GM12878 (cell line): ENCODE measurements around the gene TBL1XR1. TPM values are rescaled to one million over a fixed set of nuclear protein-coding genes. Genes with fewer than 3 reads are reported as not detected.

Experiments used
- CTCF ChIP-seq, 3 experiments: IDR thresholded peaks in 2 of 3; conservative IDR thresholded peaks in 1 of 3; 2 replicates each; pipeline ENCODE4 v1.5.1; 2011; ENCODE audit warnings: low read depth in 3 of 3, low read length in 3 of 3, mild to moderate bottlenecking in 3 of 3, control low read depth in 2 of 3, moderate library complexity in 2 of 3, inconsistent platforms in 1 of 3, mixed read lengths in 1 of 3; ENCODE audit not compliant: control insufficient read depth in 2 of 3, insufficient read depth in 1 of 3; ENCODE audit errors: extremely low read depth in 1 of 3
- NFIC ChIP-seq: IDR thresholded peaks from 2 replicates; pipeline ENCODE4 v1.6.1; 2012; ENCODE audit warnings: low read depth, mild to moderate bottlenecking, inconsistent platforms, low read length, moderate library complexity
- NRF1 ChIP-seq: conservative IDR thresholded peaks from 2 replicates; pipeline ENCODE4 v1.6.1; 2011; ENCODE audit warnings: mild to moderate bottlenecking, low read depth, low read length, improper control_type of control experiment
- RB1 ChIP-seq: fragments of 450-650 bp; formaldehyde crosslinking; IDR thresholded peaks from 2 replicates; pipeline ENCODE4 v1.6.1; 2017; ENCODE audit warnings: mild to moderate bottlenecking, borderline replicate concordance
- ZBTB11 ChIP-seq: fragments of 450-650 bp; formaldehyde crosslinking; IDR thresholded peaks from 2 replicates; pipeline ENCODE4 v1.5.0; 2022; ENCODE audit warnings: mild to moderate bottlenecking, missing genetic modification characterization
- polyA plus RNA-seq, 11 experiments: library from polyadenylated mRNA; depleted of rRNA in 4 of 11; unstranded in 6 of 11; stranded (reverse) in 5 of 11; fragments of >200 nt; fragmentation: Nextera tagmentation in 4 of 11; fragmentation: Illumina TruSeq in 1 of 11; extraction: Ambion mirVana in 4 of 11; extraction: Trizol in 1 of 11; gene quantifications; 1 replicate in 1 of 11; 2 replicates in 10 of 11; pipeline versions ENCODE4 v1.2.1 to v1.2.3, GENCODE V29; 2011 to 2016; ENCODE audit warnings: inconsistent platforms in 2 of 11, missing spikeins in 2 of 11, low read depth in 1 of 11
- total RNA-seq, 4 experiments: library from RNA; depleted of rRNA in 3 of 4; stranded (reverse); fragments of >200 nt in 3 of 4; fragmentation: Illumina TruSeq in 1 of 4; extraction: Trizol in 1 of 4; gene quantifications; 2 replicates each; pipeline versions ENCODE4 v1.2.1 to v1.2.3, GENCODE V29; 2013 to 2021

TBL1XR1 gene
- total and polyA plus RNA-seq, 10 of the 15 experiments (the other 5 are each of a cell fraction or from before 2014, with no cell fraction given), result 13.0 to 115 (median 60.4) TPM

- TF ChIP-seq ZBTB11 (CRISPR knock-in tag) (no peak), NRF1 (no peak), NFIC (no peak), CTCF (IDR thresholded peaks at IDR 0.05 in 2 of 3, conservative IDR thresholded peaks at IDR 0.05 in 1 of 3; ENCODE audit: control insufficient read depth in 2 of 3, extremely low read depth in 1 of 3, insufficient read depth in 1 of 3, low read depth in 3 of 3, low read length in 3 of 3) (no peak), RB1 (no peak)
These were observed 2.0 kb upstream of the TBL1XR1 start (continued) for GRCh38 chr3:177199206-177199760.
